Ovary (tissue), 3 donors: ENCODE results near the gene KRT2.

Source experiments
- EP300 ChIP-seq: sonication (generic); formaldehyde crosslinking; IDR thresholded peaks from one replicate; pipeline ENCODE4 v1.6.1; 2017; ENCODE audit warnings: antibody characterized with exemption
- POLR2A ChIP-seq: fragments of 450-650 bp; IDR thresholded peaks from one replicate; pipeline ENCODE4 v1.6.1; 2017; ENCODE audit warnings: antibody characterized with exemption, mild to moderate bottlenecking, moderate library complexity
- TF ChIP-seq, protein P1 (sequence below), 3 donors: fragments of 450-650 bp in 2 of 3; fragments of 200-600 bp in 1 of 3; IDR thresholded peaks; one replicate each; pipeline versions ENCODE4 v1.5.1 to v1.8.0; 2016 to 2022; ENCODE audit warnings: antibody characterized with exemption in 3 of 3, mild to moderate bottlenecking in 1 of 3
- donor health status: DM: no; HTN: no; CAD: no.

GRCh38 chr12:52689936-52690335 is 37.9 kb upstream of the KRT2 start:
- TF ChIP-seq POLR2A (no peak), EP300 (no peak)
- TF ChIP-seq, protein P1, sequence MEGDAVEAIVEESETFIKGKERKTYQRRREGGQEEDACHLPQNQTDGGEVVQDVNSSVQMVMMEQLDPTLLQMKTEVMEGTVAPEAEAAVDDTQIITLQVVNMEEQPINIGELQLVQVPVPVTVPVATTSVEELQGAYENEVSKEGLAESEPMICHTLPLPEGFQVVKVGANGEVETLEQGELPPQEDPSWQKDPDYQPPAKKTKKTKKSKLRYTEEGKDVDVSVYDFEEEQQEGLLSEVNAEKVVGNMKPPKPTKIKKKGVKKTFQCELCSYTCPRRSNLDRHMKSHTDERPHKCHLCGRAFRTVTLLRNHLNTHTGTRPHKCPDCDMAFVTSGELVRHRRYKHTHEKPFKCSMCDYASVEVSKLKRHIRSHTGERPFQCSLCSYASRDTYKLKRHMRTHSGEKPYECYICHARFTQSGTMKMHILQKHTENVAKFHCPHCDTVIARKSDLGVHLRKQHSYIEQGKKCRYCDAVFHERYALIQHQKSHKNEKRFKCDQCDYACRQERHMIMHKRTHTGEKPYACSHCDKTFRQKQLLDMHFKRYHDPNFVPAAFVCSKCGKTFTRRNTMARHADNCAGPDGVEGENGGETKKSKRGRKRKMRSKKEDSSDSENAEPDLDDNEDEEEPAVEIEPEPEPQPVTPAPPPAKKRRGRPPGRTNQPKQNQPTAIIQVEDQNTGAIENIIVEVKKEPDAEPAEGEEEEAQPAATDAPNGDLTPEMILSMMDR (IDR thresholded peaks at IDR 0.05) = no peak
